Choroid plexus epithelial cell (primary cell): ENCODE measurements around the gene ALPG.
"Not testable (repeated sequence)": the region's sequence is repeated elsewhere in the genome, so short reads cannot be mapped to it uniquely, and the experiment has no call there.

ENCODE experiments used
- DNase-seq: peaks from one replicate; pipeline ENCODE4 v3.0.0-alpha.2; 2010; ENCODE audit warnings: low read depth
- H3K4me3 ChIP-seq: 2 replicates; pipeline ENCODE4 v1.5.1; 2011; ENCODE audit warnings: low read depth, mild to moderate bottlenecking, control low read depth, low read length, moderate library complexity
- TF ChIP-seq, protein P1 (sequence below): conservative IDR thresholded peaks from 2 replicates; pipeline ENCODE4 v1.5.1; 2011; ENCODE audit warnings: low read depth, mild to moderate bottlenecking, control low read depth, inconsistent platforms, low read length, moderate library complexity

The ALPG gene

GRCh38 chr2:232382331-232383225 lies 24.1 kb upstream of the ALPG start:
- DNase-seq: no peak
- TF ChIP-seq, protein P1, sequence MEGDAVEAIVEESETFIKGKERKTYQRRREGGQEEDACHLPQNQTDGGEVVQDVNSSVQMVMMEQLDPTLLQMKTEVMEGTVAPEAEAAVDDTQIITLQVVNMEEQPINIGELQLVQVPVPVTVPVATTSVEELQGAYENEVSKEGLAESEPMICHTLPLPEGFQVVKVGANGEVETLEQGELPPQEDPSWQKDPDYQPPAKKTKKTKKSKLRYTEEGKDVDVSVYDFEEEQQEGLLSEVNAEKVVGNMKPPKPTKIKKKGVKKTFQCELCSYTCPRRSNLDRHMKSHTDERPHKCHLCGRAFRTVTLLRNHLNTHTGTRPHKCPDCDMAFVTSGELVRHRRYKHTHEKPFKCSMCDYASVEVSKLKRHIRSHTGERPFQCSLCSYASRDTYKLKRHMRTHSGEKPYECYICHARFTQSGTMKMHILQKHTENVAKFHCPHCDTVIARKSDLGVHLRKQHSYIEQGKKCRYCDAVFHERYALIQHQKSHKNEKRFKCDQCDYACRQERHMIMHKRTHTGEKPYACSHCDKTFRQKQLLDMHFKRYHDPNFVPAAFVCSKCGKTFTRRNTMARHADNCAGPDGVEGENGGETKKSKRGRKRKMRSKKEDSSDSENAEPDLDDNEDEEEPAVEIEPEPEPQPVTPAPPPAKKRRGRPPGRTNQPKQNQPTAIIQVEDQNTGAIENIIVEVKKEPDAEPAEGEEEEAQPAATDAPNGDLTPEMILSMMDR: no peak
- no peak overlapping the region for H3K4me3 ChIP-seq

GRCh38 chr2:232384466-232384865 lies 22.2 kb upstream of the ALPG start:
- no peak overlapping the region for H3K4me3 ChIP-seq
- TF ChIP-seq, protein P1: no peak
- DNase-seq: no peak

GRCh38 chr2:232385058-232385457 lies 21.6 kb upstream of the ALPG start:
- not testable (repeated sequence) for DNase-seq, H3K4me3 ChIP-seq

DNA sequence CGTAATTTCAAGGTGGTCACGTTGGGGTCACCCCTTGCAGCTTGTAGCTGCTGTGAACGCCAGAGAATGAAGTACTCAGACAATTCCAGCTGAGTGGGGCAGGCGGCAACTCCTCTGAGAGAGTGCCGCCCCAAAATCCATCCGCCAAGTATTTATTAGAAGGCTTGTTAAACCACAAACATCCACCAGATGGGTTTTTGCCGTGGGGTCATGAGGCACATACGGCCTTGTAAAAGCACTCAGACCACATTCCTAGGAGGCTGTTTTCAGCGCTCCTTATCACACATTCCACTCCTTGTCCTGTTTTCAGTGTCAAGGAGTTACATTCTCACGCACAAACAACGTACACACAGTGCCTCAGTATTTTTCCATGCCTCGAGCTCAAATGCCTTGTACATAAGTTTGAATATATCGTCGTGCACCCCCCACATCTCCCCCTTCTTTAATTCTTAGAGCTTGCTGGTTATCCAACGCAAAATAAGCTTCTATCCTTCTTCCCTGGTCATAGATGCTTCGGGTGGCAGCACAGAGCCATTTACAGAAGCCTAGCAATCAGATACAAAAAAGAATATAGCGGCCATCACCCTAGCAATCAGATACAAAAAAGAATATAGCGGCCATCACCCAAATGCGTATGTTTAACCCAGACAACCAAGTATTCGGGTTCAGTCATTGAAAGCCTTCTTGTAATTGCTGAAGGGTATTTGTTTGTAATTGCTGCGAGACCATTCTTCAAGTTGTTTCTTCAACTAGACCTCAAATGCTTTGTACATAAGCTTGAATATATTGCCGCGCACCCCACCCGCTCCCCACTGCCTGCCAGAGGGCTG lies 20.8 kb upstream of the ALPG start:
- peak overlapping the region; percentile 22 for H3K4me3 ChIP-seq
- peak; percentile 99 for DNase-seq
- TF ChIP-seq, protein P1: peak; percentile 17

- no peak for DNase-seq
- TF ChIP-seq, protein P1: no peak
- H3K4me3 ChIP-seq: peak overlapping the region; percentile 22
Observed at GRCh38 chr2:232386490-232386739, 20.2 kb upstream of the ALPG start.

- DNase-seq: peak; percentile 43
- TF ChIP-seq, protein P1: no peak
- H3K4me3 ChIP-seq: peak overlapping the region; percentile 22
Observed at GRCh38 chr2:232386740-232387450, 19.7 kb upstream of the ALPG start.
